GM12878 (cell line): ENCODE data around the gene DYSF. TPM values are rescaled to one million over a fixed set of nuclear protein-coding genes. Genes with fewer than 3 reads are reported as not detected.

Experiments
- ATAC-seq: fragments of 200-7000 bp; cut with Tn5 transposase; 3 replicates; pipeline ENCODE4 v1.9.1; 2020; ENCODE audit warnings: mild to moderate bottlenecking, moderate library complexity
- BruUV-seq: library from RNA; stranded (reverse); fragments of 400-500 nt; replicated peaks from 2 replicates; lab custom pipeline; 2021; lab: Mats Ljungman, UMichigan
- CTCF ChIA-PET: fragments of 300-600 bp; sonication (Branson Sonifier 250); formaldehyde crosslinking; extraction: SDS; loops from one replicate; lab custom pipeline; 2021; ENCODE audit warnings: inconsistent platforms; lab: Yijun Ruan, JAX
- POLR2A ChIA-PET: fragments of 350-600 bp; formaldehyde crosslinking; extraction: SDS; loops from one replicate; lab custom pipeline; 2021; ENCODE audit warnings: inconsistent platforms; lab: Charles Lee
- RAD21 ChIA-PET: fragments of 300-600 bp; sonication (Branson Sonifier 250); formaldehyde crosslinking; loops from one replicate; lab custom pipeline; 2023; ENCODE audit warnings: antibody characterized with exemption; ENCODE audit not compliant: unreplicated experiment; lab: Charles Lee
- SMC1A ChIA-PET: fragments of 300-600 bp; sonication (Branson Sonifier 250); formaldehyde crosslinking; loops from one replicate; lab custom pipeline; 2023; ENCODE audit not compliant: unreplicated experiment, uncharacterized antibody; lab: Charles Lee
- DNase-seq: peaks from one replicate; pipeline ENCODE4 v3.0.0-alpha.2; 2011; ENCODE audit warnings: low read depth, low spot score
- FAIRE-seq: peaks from 3 replicates; lab custom pipeline; 2011; peaks lifted over from hg19 to GRCh38; lab: Jason Lieb, UNC
- H2AFZ ChIP-seq: 2 replicates; pipeline ENCODE4 v1.6.0; 2011; ENCODE audit warnings: low read depth, low read length, control low read depth; ENCODE audit not compliant: control insufficient read depth
- H3K27ac ChIP-seq: 2 replicates; pipeline ENCODE4 v1.5.1; 2011; ENCODE audit warnings: control low read depth; ENCODE audit not compliant: control insufficient read depth, insufficient read depth
- H3K27me3 ChIP-seq, 2 experiments: replicated peaks in 1 of 2; 2 replicates each; pipeline versions ENCODE4 v1.6.0 to v1.6.1; 2011; ENCODE audit warnings: low read length in 1 of 2; ENCODE audit not compliant: control insufficient read depth in 2 of 2, insufficient read depth in 2 of 2
- H3K36me3 ChIP-seq, 2 experiments: 2 replicates each; pipeline ENCODE4 v1.5.1; 2011; ENCODE audit warnings: low read length in 1 of 2; ENCODE audit not compliant: control insufficient read depth in 2 of 2, insufficient read depth in 2 of 2
- H3K4me1 ChIP-seq: 2 replicates; pipeline ENCODE4 v1.6.1; 2011; ENCODE audit warnings: mild to moderate bottlenecking, low read length, moderate library complexity, mixed read lengths; ENCODE audit not compliant: control insufficient read depth, insufficient read depth
- H3K4me2 ChIP-seq: 2 replicates; pipeline ENCODE4 v1.6.0; 2011; ENCODE audit warnings: control low read depth; ENCODE audit not compliant: control insufficient read depth, insufficient read depth
- H3K4me3 ChIP-seq: fragments of 200-600 bp; sonication (generic); 2 replicates; pipeline ENCODE4 v1.5.1; 2016
- H3K79me2 ChIP-seq: 2 replicates; pipeline ENCODE4 v1.6.0; 2011; ENCODE audit warnings: low read length; ENCODE audit not compliant: control insufficient read depth, insufficient read depth
- H3K9ac ChIP-seq: 2 replicates; pipeline ENCODE4 v1.8.0; 2011; ENCODE audit warnings: low read length, control low read depth, mixed read lengths; ENCODE audit not compliant: control insufficient read depth, insufficient read depth
- H3K9me3 ChIP-seq: replicated peaks from 3 replicates; pipeline ENCODE4 v1.5.1; 2011; ENCODE audit warnings: mild to moderate bottlenecking, low read length; ENCODE audit not compliant: control insufficient read depth, insufficient read depth
- H4K20me1 ChIP-seq: 2 replicates; pipeline ENCODE4 v1.6.0; 2011; ENCODE audit not compliant: control insufficient read depth, insufficient read depth
- BCL11A ChIP-seq: IDR thresholded peaks from 2 replicates; pipeline ENCODE4 v1.6.1; 2011; ENCODE audit warnings: low read depth, low read length
- E2F4 ChIP-seq: IDR thresholded peaks from 2 replicates; pipeline ENCODE4 v1.6.1; 2012; ENCODE audit warnings: low read depth, low read length, improper control_type of control experiment
- EP300 ChIP-seq, 2 experiments: fragments of 150-350 bp in 1 of 2; IDR thresholded peaks; 2 replicates each; pipeline ENCODE4 v1.6.1; 2011 to 2012; ENCODE audit warnings: low read depth in 2 of 2, low read length in 2 of 2, borderline replicate concordance in 1 of 2, improper control_type of control experiment in 1 of 2, inconsistent platforms in 1 of 2; ENCODE audit not compliant: control insufficient read depth in 1 of 2
- GATAD2B ChIP-seq: fragments of 450-650 bp; conservative IDR thresholded peaks from 2 replicates; pipeline ENCODE4 v1.6.1; 2017; ENCODE audit warnings: low read depth, mild to moderate bottlenecking, moderate library complexity
- JUND ChIP-seq: IDR thresholded peaks from 2 replicates; pipeline ENCODE4 v1.6.1; 2012; ENCODE audit warnings: low read depth, mild to moderate bottlenecking, low read length, improper control_type of control experiment, moderate library complexity
- MEF2B ChIP-seq: fragments of 450-650 bp; IDR thresholded peaks from 2 replicates; pipeline ENCODE4 v1.6.1; 2018; ENCODE audit warnings: mild to moderate bottlenecking, moderate library complexity; ENCODE audit not compliant: partially characterized antibody, poor library complexity, severe bottlenecking
- MTA2 ChIP-seq: fragments of 450-650 bp; IDR thresholded peaks from 2 replicates; pipeline ENCODE4 v1.6.1; 2016; ENCODE audit warnings: low read depth, mild to moderate bottlenecking, moderate library complexity
- POLR2A ChIP-seq: IDR thresholded peaks from 2 replicates; pipeline ENCODE4 v1.6.1; 2011; ENCODE audit warnings: low read depth, mild to moderate bottlenecking, low read length
- RBBP5 ChIP-seq: fragments of 200-600 bp; sonication (generic); conservative IDR thresholded peaks from 2 replicates; pipeline ENCODE4 v1.6.1; 2016
- SKIL ChIP-seq: fragments of 450-650 bp; IDR thresholded peaks from 2 replicates; pipeline ENCODE4 v1.6.1; 2017; ENCODE audit warnings: mild to moderate bottlenecking, low read depth, inconsistent platforms; ENCODE audit not compliant: poor library complexity, severe bottlenecking
- TAF1 ChIP-seq: IDR thresholded peaks from 2 replicates; pipeline ENCODE4 v1.6.1; 2011; ENCODE audit warnings: mild to moderate bottlenecking, low read depth, low read length, borderline replicate concordance
- TCF7 ChIP-seq: IDR thresholded peaks from 2 replicates; pipeline ENCODE4 v1.6.1; 2014; ENCODE audit warnings: antibody characterized with exemption, borderline replicate concordance
- ZBTB40 ChIP-seq: fragments of 450-650 bp; IDR thresholded peaks from 2 replicates; pipeline ENCODE4 v1.6.1; 2016; ENCODE audit warnings: mild to moderate bottlenecking, moderate library complexity, borderline replicate concordance
- ZZZ3 ChIP-seq: IDR thresholded peaks from 2 replicates; pipeline ENCODE4 v1.6.1; 2011; ENCODE audit warnings: low read depth; ENCODE audit not compliant: control insufficient read depth, insufficient read length
- WGBS: methylation state at CpG from one replicate; pipeline ENCODE4 v1.1.6; 2016; ENCODE audit warnings: low lambda C conversion rate; ENCODE audit not compliant: insufficient replicate concordance, insufficient coverage; ENCODE audit errors: missing lambda C conversion rate; 5-methylcytosine and 5-hydroxymethylcytosine counted together
- in situ Hi-C: fragments of 300-500 bp; cut with MboI; formaldehyde crosslinking; loops from 9 replicates; pipeline ENCODE4 v1.14.3; 2018; ENCODE audit warnings: mixed read lengths
- intact Hi-C: fragments of 100-400 bp; cut with micrococcal nuclease; formaldehyde crosslinking; loops from one replicate; pipeline ENCODE4 v1.14.2; 2022; ENCODE audit not compliant: unreplicated experiment
- polyA plus RNA-seq, 11 experiments: library from polyadenylated mRNA; depleted of rRNA in 4 of 11; unstranded in 6 of 11; stranded (reverse) in 5 of 11; fragments of >200 nt; fragmentation: Nextera tagmentation in 4 of 11; fragmentation: Illumina TruSeq in 1 of 11; extraction: Ambion mirVana in 4 of 11; extraction: Trizol in 1 of 11; gene quantifications; 1 replicate in 1 of 11; 2 replicates in 10 of 11; pipeline versions ENCODE4 v1.2.1 to v1.2.3, GENCODE V29; 2011 to 2016; ENCODE audit warnings: inconsistent platforms in 2 of 11, missing spikeins in 2 of 11, low read depth in 1 of 11
- total RNA-seq, 4 experiments: library from RNA; depleted of rRNA in 3 of 4; stranded (reverse); fragments of >200 nt in 3 of 4; fragmentation: Illumina TruSeq in 1 of 4; extraction: Trizol in 1 of 4; gene quantifications; 2 replicates each; pipeline versions ENCODE4 v1.2.1 to v1.2.3, GENCODE V29; 2013 to 2021

DYSF gene
- total and polyA plus RNA-seq, 10 of the 15 experiments (the other 5 are each of a cell fraction or from before 2014, with no cell fraction given) = under 0.01 to 0.15 (median 0.03) TPM; not detected in 7

GRCh38 chr2:71534201-71534600 is 80.8 kb downstream of the DYSF start (continued):
- no peak for TF ChIP-seq EP300 (IDR thresholded peaks at IDR 0.05; ENCODE audit: borderline replicate concordance in 1 of 2, control insufficient read depth in 1 of 2, low read depth in 2 of 2, low read length in 2 of 2)
- no peak for TF ChIP-seq JUND
- TF ChIP-seq MTA2 = no peak
- no peak for TF ChIP-seq BCL11A

GRCh38 chr2:71534826-71535225 is 81.5 kb downstream of the DYSF start:
- H3K4me3 ChIP-seq = no peak overlapping the region
- CTCF ChIA-PET = no interaction called here
- no peaks in the 10 kb centered on the region; the same call in 1 of the 2 replicates for H4K20me1 ChIP-seq
- peaks cover 0 to 1% of the 10 kb centered on the region in 2 experiments; a peak in 1 of 4 replicates for H3K27me3 ChIP-seq
- in situ Hi-C loops = loop anchor here (10.0 kb wide), 1 partner anchor 1050 kb away; no protein-coding TSS in a partner anchor
- WGBS = 11% methylated on average over 4 of the region's 4 CpGs
- H2AFZ ChIP-seq = no peak overlapping the region
- H3K9me3 ChIP-seq = no peaks in the 10 kb centered on the region
- SMC1A ChIA-PET = no interaction called here
- H3K36me3 ChIP-seq = no peaks in the 10 kb centered on the region
- RAD21 ChIA-PET = no interaction called here
- ATAC-seq (no peak), DNase-seq (no peak), FAIRE-seq (no peak)
- BruUV-seq = no TSS peak
- no peaks in the 10 kb centered on the region for H3K79me2 ChIP-seq
- H3K4me1 ChIP-seq = no peaks in the 10 kb centered on the region
- POLR2A ChIA-PET = no interaction called here
- no peak overlapping the region for H3K27ac ChIP-seq
- no peak overlapping the region for H3K9ac ChIP-seq
- no peak overlapping the region for H3K4me2 ChIP-seq
- no peak for TF ChIP-seq MEF2B
- no peak for TF ChIP-seq TAF1
- TF ChIP-seq POLR2A = no peak
- TF ChIP-seq SKIL = no peak
- no peak for TF ChIP-seq RBBP5
- no peak for TF ChIP-seq TCF7
- TF ChIP-seq E2F4 = no peak
- no peak for TF ChIP-seq ZBTB40
- no peak for TF ChIP-seq ZZZ3
- no peak for TF ChIP-seq GATAD2B
- intact Hi-C loops = loop anchor here (5.0 kb wide), 2 partner anchors 617 to 1042 kb away; no protein-coding TSS in a partner anchor
